Endothelial cell of coronary artery (primary cell): ENCODE data around the gene DAPP1. TPM values are rescaled to one million over a fixed set of nuclear protein-coding genes. Genes with fewer than 3 reads are reported as not detected.

ENCODE experiments used
- total RNA-seq: library from RNA; depleted of rRNA; stranded (reverse); fragments of >200 nt; gene quantifications from 2 replicates; pipeline ENCODE4 v1.2.3, GENCODE V29; 2014

DAPP1 gene
- 0.09 TPM in 1 of 2 replicates, not detected in the other for total RNA-seq

GRCh38 chr4:99816545-99817308, at the start of gene DAPP1:
DAPP1 (plus strand) TSS chr4:99816827; CDS start chr4:99816914, 87 bp downstream.

GRCh38 chr4:99894161-99894997, 77.8 kb downstream of the DAPP1 start, which contains the start of gene LAMTOR3:
LAMTOR3 (minus strand) TSS chr4:99894427; CDS start chr4:99893963, 464 bp downstream.

Other genes starting within 250 kb of the DAPP1 start
- gene MTTP, start 242.0 kb upstream of the DAPP1 start, total RNA-seq: 0.09 TPM in 1 of 2 replicates, not detected in the other
- not detected in 2 replicates for gene C4orf54, start 159.0 kb upstream of the DAPP1 start, total RNA-seq
- 20.2 and 20.6 TPM in 2 replicates for gene LAMTOR3, start 77.6 kb downstream of the DAPP1 start, total RNA-seq
- 53.9 and 72.9 TPM in 2 replicates for gene DNAJB14, start 129.8 kb downstream of the DAPP1 start, total RNA-seq
- gene H2AZ1, start 133.4 kb downstream of the DAPP1 start, total RNA-seq: 319 and 537 TPM in 2 replicates